Measurements from ENCODE around the gene DES. TPM values are rescaled to one million over a fixed set of nuclear protein-coding genes. Genes with fewer than 3 reads are reported as not detected.

Gene DES
- total and polyA plus RNA-seq, 2 of the 13 experiments (the other 11 are each of a cell fraction or from before 2014, with no cell fraction given), result not detected

DNA sequence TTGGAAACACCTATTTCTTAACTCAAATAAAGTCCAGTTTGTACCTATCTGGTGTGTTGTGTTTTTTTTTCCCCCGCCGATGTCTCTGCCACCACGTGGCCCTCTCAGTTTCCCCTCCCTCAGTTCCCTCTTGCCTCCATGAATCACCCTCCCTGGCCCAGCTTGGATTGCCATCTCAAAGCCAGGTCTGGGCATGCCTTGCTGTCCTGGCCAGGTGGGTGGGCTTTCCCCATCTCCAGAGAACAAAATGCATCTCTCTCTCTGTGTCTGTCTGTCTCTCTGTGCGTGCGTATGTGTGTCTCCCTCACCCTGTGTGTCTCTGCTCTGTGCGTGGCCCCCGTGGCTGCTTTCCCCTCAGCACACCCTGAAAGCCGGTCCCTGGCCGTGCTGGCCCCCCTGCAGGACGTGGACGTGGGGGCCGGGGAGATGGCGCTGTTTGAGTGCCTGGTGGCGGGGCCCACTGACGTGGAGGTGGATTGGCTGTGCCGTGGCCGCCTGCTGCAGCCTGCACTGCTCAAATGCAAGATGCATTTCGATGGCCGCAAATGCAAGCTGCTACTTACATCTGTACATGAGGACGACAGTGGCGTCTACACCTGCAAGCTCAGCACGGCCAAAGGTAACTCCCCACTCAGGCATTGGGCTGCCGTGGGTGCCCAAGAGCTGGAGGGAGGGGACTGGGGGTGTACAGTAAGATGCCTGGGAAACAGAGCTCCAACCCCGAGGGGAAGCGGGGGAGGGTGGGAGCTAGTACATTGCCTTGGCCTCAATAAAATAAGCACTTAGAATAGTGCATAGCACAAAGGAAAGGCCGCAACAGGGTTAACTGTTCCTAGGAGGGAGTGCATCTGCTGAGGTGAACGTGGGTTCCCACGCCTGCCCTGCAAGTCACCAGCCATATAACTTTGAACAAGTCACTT is 48.9 kb downstream of the DES start (continued):
- no peak for TF ChIP-seq ZNF383 (CRISPR knock-in tag; IDR thresholded peaks at IDR 0.05; ENCODE audit: borderline replicate concordance)
- TF ChIP-seq, protein P1, sequence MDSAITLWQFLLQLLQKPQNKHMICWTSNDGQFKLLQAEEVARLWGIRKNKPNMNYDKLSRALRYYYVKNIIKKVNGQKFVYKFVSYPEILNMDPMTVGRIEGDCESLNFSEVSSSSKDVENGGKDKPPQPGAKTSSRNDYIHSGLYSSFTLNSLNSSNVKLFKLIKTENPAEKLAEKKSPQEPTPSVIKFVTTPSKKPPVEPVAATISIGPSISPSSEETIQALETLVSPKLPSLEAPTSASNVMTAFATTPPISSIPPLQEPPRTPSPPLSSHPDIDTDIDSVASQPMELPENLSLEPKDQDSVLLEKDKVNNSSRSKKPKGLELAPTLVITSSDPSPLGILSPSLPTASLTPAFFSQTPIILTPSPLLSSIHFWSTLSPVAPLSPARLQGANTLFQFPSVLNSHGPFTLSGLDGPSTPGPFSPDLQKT (CRISPR knock-in tag; IDR thresholded peaks at IDR 0.05; ENCODE audit: borderline replicate concordance), result no peak
- TF ChIP-seq, protein P2, sequence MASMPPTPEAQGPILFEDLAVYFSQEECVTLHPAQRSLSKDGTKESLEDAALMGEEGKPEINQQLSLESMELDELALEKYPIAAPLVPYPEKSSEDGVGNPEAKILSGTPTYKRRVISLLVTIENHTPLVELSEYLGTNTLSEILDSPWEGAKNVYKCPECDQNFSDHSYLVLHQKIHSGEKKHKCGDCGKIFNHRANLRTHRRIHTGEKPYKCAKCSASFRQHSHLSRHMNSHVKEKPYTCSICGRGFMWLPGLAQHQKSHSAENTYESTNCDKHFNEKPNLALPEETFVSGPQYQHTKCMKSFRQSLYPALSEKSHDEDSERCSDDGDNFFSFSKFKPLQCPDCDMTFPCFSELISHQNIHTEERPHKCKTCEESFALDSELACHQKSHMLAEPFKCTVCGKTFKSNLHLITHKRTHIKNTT (CRISPR knock-in tag; IDR thresholded peaks at IDR 0.05), result no peak
- no peak for TF ChIP-seq BORCS8-MEF2B (CRISPR knock-in tag; IDR thresholded peaks at IDR 0.05)

DNA sequence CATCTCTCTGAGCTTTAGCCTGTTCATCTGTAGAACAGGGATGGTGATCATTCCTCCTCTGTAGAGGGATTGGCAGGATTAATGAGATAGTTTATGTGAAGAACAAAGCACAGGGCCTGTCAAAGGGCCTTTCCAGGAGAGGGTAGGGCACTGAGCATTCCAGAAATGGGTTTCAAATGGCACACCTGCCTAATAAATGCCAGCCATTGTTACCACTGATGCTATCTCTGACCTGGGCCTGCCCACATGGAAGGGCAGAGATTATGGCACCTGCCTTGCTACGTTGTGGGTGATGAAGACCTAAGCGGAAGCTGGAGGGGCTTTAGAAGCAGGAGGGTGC is 49.5 kb downstream of the DES start:
- no peaks in the 10 kb centered on the region for H3K4me1 ChIP-seq (ENCODE audit: insufficient read depth, low read length)
- ATAC-seq, result no peak
- TF ChIP-seq GATAD2A (CRISPR knock-in tag; IDR thresholded peaks at IDR 0.05) (no peak), NBN (conservative IDR thresholded peaks at IDR 0.05) (no peak), JUND (CRISPR knock-in tag; IDR thresholded peaks at IDR 0.05) (no peak), SRF (IDR thresholded peaks at IDR 0.05; ENCODE audit: low read depth, low read length) (no peak), MAFK (conservative IDR thresholded peaks at IDR 0.05 in 1 of 2, IDR thresholded peaks at IDR 0.05 in 1 of 2; ENCODE audit: low read length in 2 of 2) (no peak), TEAD2 (CRISPR knock-in tag; IDR thresholded peaks at IDR 0.05) (no peak), PCBP1 (IDR thresholded peaks at IDR 0.05; ENCODE audit: borderline replicate concordance, low read depth, low read length) (no peak), ZNF33A (CRISPR knock-in tag; IDR thresholded peaks at IDR 0.05; ENCODE audit: borderline replicate concordance) (no peak), ZNF547 (CRISPR knock-in tag; IDR thresholded peaks at IDR 0.05) (no peak), RAD21 (CRISPR knock-in tag; IDR thresholded peaks at IDR 0.05) (no peak)

More for the DNA sequence above, 49.5 kb downstream of the DES start:
- CTCF ChIA-PET (ENCODE audit: low intra/inter-chr PET ratio, low total read pairs), result no interaction called here
- no TSS peak for BruUV-seq (replicated peaks)
- in situ Hi-C loops (cut with HindIII; ENCODE audit: extremely low pct_ligation_motif_present, low pct_unique_long_range_greater_than_20kb), result no loop called here
- FAIRE-seq (no peak), DNase-seq (ENCODE audit: low spot score) (no peak)
- Histone ChIP-seq H3K36me3 (replicated peaks in 1 of 2; ENCODE audit: control insufficient read depth in 1 of 2, insufficient read depth in 2 of 2, low read length in 2 of 2) (no peaks in the 10 kb centered on the region), H3K79me2 (ENCODE audit: insufficient read depth, low read length) (no peaks in the 10 kb centered on the region), H4K20me1 (ENCODE audit: insufficient read depth, low read length) (no peaks in the 10 kb centered on the region), H2AFZ (ENCODE audit: low read length) (no peak overlapping the region), H3K4me2 (ENCODE audit: low read depth, low read length) (no peak overlapping the region), H3K27me3 (ENCODE audit: control insufficient read depth in 1 of 2, insufficient read depth in 2 of 2, low read length in 2 of 2) (peaks cover 12 to 82% of the 10 kb centered on the region in 2 experiments; a peak in 4 of 5 replicates), H3K27ac (ENCODE audit: extremely low read length, insufficient read depth, low read length) (no peak overlapping the region), H3K9ac (ENCODE audit: insufficient read depth, low read depth, low read length) (no peak overlapping the region), H3K9me3 (ENCODE audit: low read length) (no peaks in the 10 kb centered on the region), H3K4me3 (replicated peaks in 1 of 3; ENCODE audit: insufficient read depth in 1 of 3, low read depth in 2 of 3, low read length in 3 of 3) (no peak overlapping the region)
- intact Hi-C loops (cut with micrococcal nuclease; ENCODE audit: unreplicated experiment), result no loop called here
- WGBS (ENCODE audit: low lambda C conversion rate), result 11% methylated on average over 2 of the region's 2 CpGs
- POLR2A ChIA-PET, result no interaction called here

Data from HepG2 (cell line).